ACHN (cell line): ENCODE measurements around the gene TERT.
A peak's percentile ranks its signal among the peaks of the same experiment; 100 is the strongest.
"Not testable (repeated sequence)": the region's sequence is repeated elsewhere in the genome, so short reads cannot be mapped to it uniquely, and the experiment has no call there.

ENCODE experiments used
- DNase-seq: peaks from one replicate; pipeline ENCODE4 v3.0.0-alpha.2; 2015
- in situ Hi-C: cut with HindIII; loops from 2 replicates; pipeline ENCODE4 v1.10.0; 2017; ENCODE audit warnings: low sequenced_read_pairs, low pct_ligation_motif_present, low pct_unique_long_range_greater_than_20kb

The TERT gene

GRCh38 chr5:1235379-1235778 lies 59.5 kb downstream of the TERT start:
- in situ Hi-C loops: no loop called here
- DNase-seq: no peak

- no peak for DNase-seq
- in situ Hi-C loops: no loop called here
Observed at GRCh38 chr5:1232780-1233179, 62.1 kb downstream of the TERT start.

GRCh38 chr5:1231354-1231905 lies 63.4 kb downstream of the TERT start:
- in situ Hi-C loops: no loop called here

GRCh38 chr5:1230551-1230950 lies 64.3 kb downstream of the TERT start:
- in situ Hi-C loops: no loop called here
- no peak for DNase-seq

More at GRCh38 chr5:1231354-1231905, 63.4 kb downstream of the TERT start:
- no peak for DNase-seq

- in situ Hi-C loops: no loop called here
- no peak for DNase-seq
Observed at GRCh38 chr5:1229822-1230221, 65.0 kb downstream of the TERT start.

GRCh38 chr5:1229023-1229422 lies 65.8 kb downstream of the TERT start:
- DNase-seq, in situ Hi-C loops: not testable (repeated sequence)

GRCh38 chr5:1228120-1228519 lies 66.7 kb downstream of the TERT start:
- DNase-seq: no peak
- in situ Hi-C loops: no loop called here

- DNase-seq: no peak
- in situ Hi-C loops: no loop called here
Observed at GRCh38 chr5:1227667-1228066, 67.2 kb downstream of the TERT start.

- in situ Hi-C loops: no loop called here
- DNase-seq: no peak
Observed at GRCh38 chr5:1226839-1227581, 67.9 kb downstream of the TERT start.

GRCh38 chr5:1226231-1226630 lies 68.6 kb downstream of the TERT start:
- no peak for DNase-seq
- in situ Hi-C loops: no loop called here

GRCh38 chr5:1225081-1225480 lies 69.8 kb downstream of the TERT start, which contains the start of gene SLC6A18:
TSS of gene SLC6A18 (plus strand) at chr5:1225381. CDS start at chr5:1225478, 97 bp downstream.
- DNase-seq: peak; percentile 4
- in situ Hi-C loops: no loop called here

- DNase-seq: no peak
- in situ Hi-C loops: loop anchor here (25.0 kb wide), 1 partner anchor 238 kb away; no protein-coding TSS in a partner anchor
Observed at GRCh38 chr5:1224631-1225030, 70.2 kb downstream of the TERT start.

GRCh38 chr5:1223278-1223670 lies 71.6 kb downstream of the TERT start:
- in situ Hi-C loops: loop anchor here (25.0 kb wide), 1 partner anchor 239 kb away; no protein-coding TSS in a partner anchor
- DNase-seq: no peak

- in situ Hi-C loops: loop anchor here (25.0 kb wide), 1 partner anchor 240 kb away; no protein-coding TSS in a partner anchor
- DNase-seq: peak; percentile 18
Observed at GRCh38 chr5:1222621-1223277, 72.1 kb downstream of the TERT start.

- no peak for DNase-seq
- in situ Hi-C loops: loop anchor here (25.0 kb wide), 1 partner anchor 240 kb away; no protein-coding TSS in a partner anchor
Observed at GRCh38 chr5:1222147-1222546, 72.7 kb downstream of the TERT start.

- no peak for DNase-seq
- in situ Hi-C loops: loop anchor here (25.0 kb wide), 1 partner anchor 241 kb away; no protein-coding TSS in a partner anchor
Observed at GRCh38 chr5:1221721-1222120, 73.1 kb downstream of the TERT start.

- no peak for DNase-seq
- in situ Hi-C loops: loop anchor here (25.0 kb wide), 1 partner anchor 241 kb away; no protein-coding TSS in a partner anchor
Observed at GRCh38 chr5:1220831-1221230, 74.0 kb downstream of the TERT start.

GRCh38 chr5:1220351-1220750 lies 74.5 kb downstream of the TERT start:
- DNase-seq: no peak
- in situ Hi-C loops: loop anchor here (25.0 kb wide), 1 partner anchor 242 kb away; no protein-coding TSS in a partner anchor

GRCh38 chr5:1219768-1220100 lies 75.1 kb downstream of the TERT start:
- no peak for DNase-seq
- in situ Hi-C loops: loop anchor here (25.0 kb wide), 1 partner anchor 243 kb away; no protein-coding TSS in a partner anchor
